ENCODE results near the gene TXNL4A. TPM values are rescaled to one million over a fixed set of nuclear protein-coding genes. Genes with fewer than 3 reads are reported as not detected.

Gene TXNL4A
- total RNA-seq, 1 donor from 2014 or later, result 44.3 TPM

DNA sequence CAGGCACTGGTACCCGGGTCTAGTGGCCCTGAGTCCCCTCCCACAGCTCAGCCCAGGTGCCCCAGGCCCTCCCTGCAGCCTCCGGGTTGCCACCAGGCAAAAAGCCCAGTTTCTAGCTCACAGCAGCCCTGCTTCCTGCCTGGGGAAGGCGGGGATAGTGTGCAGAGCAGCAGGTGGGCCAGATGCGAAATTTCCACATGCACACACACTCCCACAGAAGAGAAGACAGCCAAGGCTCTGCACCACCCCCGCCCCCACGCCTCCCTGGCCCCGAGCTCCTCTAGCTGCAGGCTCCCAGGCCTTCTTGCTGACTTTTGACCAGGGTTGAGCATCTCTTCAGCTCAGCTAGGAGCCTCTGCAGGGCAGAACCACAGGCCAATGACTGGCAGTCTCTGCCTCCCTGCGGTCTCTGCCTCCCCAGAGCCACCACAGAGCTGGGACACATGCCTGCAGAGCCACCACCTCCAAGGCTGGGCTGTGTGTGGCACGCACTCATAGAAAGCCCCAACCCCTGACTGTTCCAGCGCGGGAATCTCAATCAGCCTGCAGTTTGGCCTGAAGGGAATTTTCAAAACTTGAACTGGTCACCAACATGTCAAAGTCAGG is 44.1 kb downstream of the TXNL4A start:
- DNase-seq (ENCODE audit: low spot score), result no peak
- Mint-ChIP-seq H3K4me1 (peaks cover 21% of the 10 kb centered on the region), H3K27ac (no peak overlapping the region), H3K36me3 (peaks cover 24% of the 10 kb centered on the region), H3K9me3 (peaks cover 2% of the 10 kb centered on the region), H3K27me3 (ENCODE audit: insufficient read depth, low read depth) (peaks cover 5% of the 10 kb centered on the region), H3K4me3 (no peak overlapping the region)
- TF ChIP-seq CTCF (IDR thresholded peaks at IDR 0.05), result no peak
- no peak for TF ChIP-seq EZH2phosphoT487 (IDR thresholded peaks at IDR 0.05)
- TF ChIP-seq EZH2 (IDR thresholded peaks at IDR 0.05), result no peak
- Histone ChIP-seq H3K27ac (no peak overlapping the region), H3K36me3 (no peaks in the 10 kb centered on the region), H3K27me3 (peaks cover 4% of the 10 kb centered on the region), H3F3A (ENCODE audit: low read depth) (no peaks in the 10 kb centered on the region), H3K4me3 (no peak overlapping the region), H3K4me2 (no peak overlapping the region), H3K79me2 (ENCODE audit: low read depth) (no peaks in the 10 kb centered on the region), H3K4me1 (no peaks in the 10 kb centered on the region), H4K20me1 (ENCODE audit: low read depth) (peaks cover 50% of the 10 kb centered on the region), H3K9ac (no peak overlapping the region), H2AFZ (replicated peaks) (no peak overlapping the region), H3K9me3 (ENCODE audit: low read depth) (no peaks in the 10 kb centered on the region)

DNA sequence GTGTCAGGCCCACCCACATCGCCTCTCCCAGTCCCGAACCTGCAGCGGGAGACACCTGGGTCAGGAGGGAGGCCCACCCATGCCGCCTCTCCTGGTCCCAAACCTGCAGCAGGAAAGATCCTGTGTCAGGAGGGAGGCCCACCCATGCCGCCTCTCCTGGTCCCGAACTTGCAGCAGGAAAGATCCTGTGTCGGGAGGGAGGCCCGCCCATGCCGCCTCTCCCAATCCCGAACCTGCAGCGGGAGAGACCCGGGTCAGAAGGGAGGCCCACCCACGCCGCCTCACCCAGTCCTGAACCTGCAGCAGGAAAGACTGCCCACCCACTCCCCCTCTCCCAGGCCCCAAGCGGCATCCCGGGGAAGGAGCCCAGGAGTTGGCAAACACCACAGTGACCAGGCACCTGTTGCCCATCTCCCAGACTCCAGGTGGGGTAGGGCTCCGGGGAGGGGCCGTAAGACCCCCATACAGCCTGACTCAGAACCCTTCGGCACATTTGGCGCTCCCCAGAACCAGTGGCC is 44.7 kb downstream of the TXNL4A start:
- Histone ChIP-seq H3K27me3 (no peaks in the 10 kb centered on the region), H3K9me3 (ENCODE audit: low read depth) (no peaks in the 10 kb centered on the region), H3K9ac (no peak overlapping the region), H3K27ac (no peak overlapping the region), H4K20me1 (ENCODE audit: low read depth) (peaks cover 45% of the 10 kb centered on the region), H3K4me3 (no peak overlapping the region), H3K4me1 (no peaks in the 10 kb centered on the region), H3K36me3 (no peaks in the 10 kb centered on the region), H3K79me2 (ENCODE audit: low read depth) (no peaks in the 10 kb centered on the region), H3K4me2 (no peak overlapping the region), H3F3A (ENCODE audit: low read depth) (no peaks in the 10 kb centered on the region), H2AFZ (replicated peaks) (no peak overlapping the region)
- Mint-ChIP-seq H3K4me1 (peaks cover 17% of the 10 kb centered on the region), H3K27me3 (ENCODE audit: insufficient read depth, low read depth) (peaks cover 3% of the 10 kb centered on the region), H3K27ac (no peak overlapping the region), H3K4me3 (no peak overlapping the region), H3K9me3 (peaks cover 7% of the 10 kb centered on the region), H3K36me3 (peaks cover 27% of the 10 kb centered on the region)
- no peak for DNase-seq (ENCODE audit: low spot score)
- TF ChIP-seq CTCF (IDR thresholded peaks at IDR 0.05) (no peak), EZH2 (IDR thresholded peaks at IDR 0.05) (no peak), EZH2phosphoT487 (IDR thresholded peaks at IDR 0.05) (no peak)

GRCh38 chr18:79942786-79943607 is 45.4 kb downstream of the TXNL4A start:
- Histone ChIP-seq H3K36me3 (no peaks in the 10 kb centered on the region), H3K4me3 (no peak overlapping the region), H3K27me3 (no peaks in the 10 kb centered on the region), H3K9ac (no peak overlapping the region), H3K9me3 (ENCODE audit: low read depth) (no peaks in the 10 kb centered on the region), H4K20me1 (ENCODE audit: low read depth) (peaks cover 39% of the 10 kb centered on the region), H3F3A (ENCODE audit: low read depth) (no peaks in the 10 kb centered on the region), H3K27ac (no peak overlapping the region), H3K4me1 (no peaks in the 10 kb centered on the region), H2AFZ (replicated peaks) (no peak overlapping the region), H3K79me2 (ENCODE audit: low read depth) (no peaks in the 10 kb centered on the region), H3K4me2 (no peak overlapping the region)
- no peak for TF ChIP-seq EZH2 (IDR thresholded peaks at IDR 0.05)
- TF ChIP-seq CTCF (IDR thresholded peaks at IDR 0.05), result no peak
- no peak for TF ChIP-seq EZH2phosphoT487 (IDR thresholded peaks at IDR 0.05)
- Mint-ChIP-seq H3K9me3 (peaks cover 10% of the 10 kb centered on the region), H3K27ac (no peak overlapping the region), H3K36me3 (peaks cover 26% of the 10 kb centered on the region), H3K27me3 (ENCODE audit: insufficient read depth, low read depth) (peaks cover 2% of the 10 kb centered on the region), H3K4me1 (peaks cover 17% of the 10 kb centered on the region), H3K4me3 (no peak overlapping the region)
- no peak for DNase-seq (ENCODE audit: low spot score)
